ENCODE measurements around the gene PCDHB15. TPM values are rescaled to one million over a fixed set of nuclear protein-coding genes. Genes with fewer than 3 reads are reported as not detected.
A peak's percentile ranks its signal among the peaks of the same experiment; 100 is the strongest.

Gene PCDHB15
- total and polyA plus RNA-seq, 2 experiments from 2014 or later, result 19.3 to 21.3 TPM

DNA sequence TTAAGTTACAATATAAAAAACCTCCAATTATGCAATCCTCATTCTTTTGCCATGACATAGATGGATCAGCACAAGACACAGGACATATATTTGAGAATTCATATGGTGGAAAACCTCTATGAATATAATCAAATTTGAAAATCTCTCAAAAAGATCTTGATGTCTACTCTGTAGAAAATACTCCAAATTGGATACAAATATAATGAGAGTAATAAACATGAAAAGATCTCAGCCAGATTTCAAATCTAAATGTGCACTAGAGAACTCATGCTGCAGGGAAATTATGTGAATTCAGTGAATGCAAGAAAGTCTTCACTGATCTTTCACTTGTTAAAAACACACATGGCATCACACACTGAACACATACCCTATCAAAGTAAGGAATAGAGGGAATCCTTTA is 13.8 kb downstream of the PCDHB15 start:
- TF ChIP-seq CTCF (IDR thresholded peaks at IDR 0.05; ENCODE audit: low read depth, low read length), result no peak
- no peaks in the 10 kb centered on the region for H3K36me3 ChIP-seq
- no peaks in the 10 kb centered on the region for H3K27me3 ChIP-seq
- DNase-seq (ENCODE audit: low read depth in 1 of 2, low spot score in 1 of 2), result no peak
- H3K27ac ChIP-seq, result no peak overlapping the region
- H3K9me3 ChIP-seq (ENCODE audit: low read depth), result peaks cover 8% of the 10 kb centered on the region
- H3K4me1 ChIP-seq (ENCODE audit: low read depth), result no peaks in the 10 kb centered on the region
- H3K4me3 ChIP-seq, result no peak overlapping the region

- Histone ChIP-seq H3K27me3 (no peaks in the 10 kb centered on the region), H3K4me1 (ENCODE audit: low read depth) (no peaks in the 10 kb centered on the region), H3K9me3 (ENCODE audit: low read depth) (peaks cover 10% of the 10 kb centered on the region), H3K36me3 (no peaks in the 10 kb centered on the region), H3K4me3 (no peak overlapping the region), H3K27ac (no peak overlapping the region)
- no peak for TF ChIP-seq CTCF (IDR thresholded peaks at IDR 0.05; ENCODE audit: low read depth, low read length)
- DNase-seq (ENCODE audit: low read depth in 1 of 2, low spot score in 1 of 2), result peak; percentile 3
These were observed 15.5 kb downstream of the PCDHB15 start for GRCh38 chr5:141260458-141261237.

- TF ChIP-seq CTCF (IDR thresholded peaks at IDR 0.05; ENCODE audit: low read depth, low read length), result no peak
- Histone ChIP-seq H3K27ac (no peak overlapping the region), H3K4me1 (ENCODE audit: low read depth) (no peaks in the 10 kb centered on the region), H3K9me3 (ENCODE audit: low read depth) (peaks cover 10% of the 10 kb centered on the region), H3K4me3 (no peak overlapping the region), H3K27me3 (no peaks in the 10 kb centered on the region), H3K36me3 (no peaks in the 10 kb centered on the region)
- no peak for DNase-seq (ENCODE audit: low read depth in 1 of 2, low spot score in 1 of 2)
These were observed 16.0 kb downstream of the PCDHB15 start for GRCh38 chr5:141261238-141261546.

DNA sequence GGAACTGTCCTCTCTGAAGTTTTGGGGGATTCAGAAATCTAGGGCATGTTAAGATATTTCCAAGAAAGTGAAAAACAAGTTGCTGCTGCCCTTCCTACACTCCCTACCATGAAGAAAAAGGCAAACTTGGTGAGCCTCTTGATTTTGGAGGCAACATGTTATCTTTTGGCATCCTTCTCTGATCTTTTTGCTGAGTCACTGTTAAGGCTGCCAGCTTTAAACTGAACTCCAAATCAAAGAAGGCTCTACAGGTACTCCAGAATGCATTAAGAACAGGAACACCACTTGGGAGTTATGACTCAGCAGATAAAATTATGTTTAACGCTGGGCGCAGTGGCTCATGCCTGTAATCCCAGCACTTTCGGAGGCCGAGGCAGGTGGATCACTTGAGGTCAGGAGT is 24.0 kb downstream of the PCDHB15 start:
- peaks cover 3% of the 10 kb centered on the region for H3K9me3 ChIP-seq (ENCODE audit: low read depth)

DNA sequence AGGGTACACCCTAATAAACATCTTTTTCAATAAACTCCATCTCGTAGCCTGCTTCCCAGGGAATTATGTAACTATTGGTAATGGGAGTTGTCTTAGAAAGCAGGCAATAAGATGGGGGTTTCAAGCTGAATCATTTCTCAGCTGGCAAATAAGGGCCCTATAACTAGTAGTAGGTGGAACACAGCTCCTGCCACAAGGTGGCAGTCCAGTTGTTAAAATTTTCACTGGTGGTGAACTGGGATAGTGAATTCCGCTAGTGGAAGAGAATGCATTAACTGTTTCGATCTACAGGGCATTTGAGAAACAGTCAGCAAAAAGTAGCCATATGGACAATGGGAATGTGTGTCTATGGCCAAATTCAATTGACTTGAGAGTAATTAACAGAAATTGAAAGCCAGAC is 27.7 kb downstream of the PCDHB15 start:
- no peaks in the 10 kb centered on the region for H3K9me3 ChIP-seq (ENCODE audit: low read depth)
- no peaks in the 10 kb centered on the region for H3K27me3 ChIP-seq
- H3K4me1 ChIP-seq (ENCODE audit: low read depth), result no peaks in the 10 kb centered on the region
- H3K27ac ChIP-seq, result no peak overlapping the region
- DNase-seq (ENCODE audit: low read depth in 1 of 2, low spot score in 1 of 2), result no peak
- H3K36me3 ChIP-seq, result no peaks in the 10 kb centered on the region
- no peak overlapping the region for H3K4me3 ChIP-seq
- TF ChIP-seq CTCF (IDR thresholded peaks at IDR 0.05; ENCODE audit: low read depth, low read length), result no peak

More for the DNA sequence above, 24.0 kb downstream of the PCDHB15 start:
- Histone ChIP-seq H3K4me1 (ENCODE audit: low read depth) (no peaks in the 10 kb centered on the region), H3K27me3 (no peaks in the 10 kb centered on the region), H3K4me3 (no peak overlapping the region), H3K27ac (no peak overlapping the region), H3K36me3 (no peaks in the 10 kb centered on the region)
- TF ChIP-seq CTCF (IDR thresholded peaks at IDR 0.05; ENCODE audit: low read depth, low read length), result no peak
- DNase-seq (ENCODE audit: low read depth in 1 of 2, low spot score in 1 of 2), result no peak
